ENCODE measurements around the gene FGFR3.

The FGFR3 gene

DNA sequence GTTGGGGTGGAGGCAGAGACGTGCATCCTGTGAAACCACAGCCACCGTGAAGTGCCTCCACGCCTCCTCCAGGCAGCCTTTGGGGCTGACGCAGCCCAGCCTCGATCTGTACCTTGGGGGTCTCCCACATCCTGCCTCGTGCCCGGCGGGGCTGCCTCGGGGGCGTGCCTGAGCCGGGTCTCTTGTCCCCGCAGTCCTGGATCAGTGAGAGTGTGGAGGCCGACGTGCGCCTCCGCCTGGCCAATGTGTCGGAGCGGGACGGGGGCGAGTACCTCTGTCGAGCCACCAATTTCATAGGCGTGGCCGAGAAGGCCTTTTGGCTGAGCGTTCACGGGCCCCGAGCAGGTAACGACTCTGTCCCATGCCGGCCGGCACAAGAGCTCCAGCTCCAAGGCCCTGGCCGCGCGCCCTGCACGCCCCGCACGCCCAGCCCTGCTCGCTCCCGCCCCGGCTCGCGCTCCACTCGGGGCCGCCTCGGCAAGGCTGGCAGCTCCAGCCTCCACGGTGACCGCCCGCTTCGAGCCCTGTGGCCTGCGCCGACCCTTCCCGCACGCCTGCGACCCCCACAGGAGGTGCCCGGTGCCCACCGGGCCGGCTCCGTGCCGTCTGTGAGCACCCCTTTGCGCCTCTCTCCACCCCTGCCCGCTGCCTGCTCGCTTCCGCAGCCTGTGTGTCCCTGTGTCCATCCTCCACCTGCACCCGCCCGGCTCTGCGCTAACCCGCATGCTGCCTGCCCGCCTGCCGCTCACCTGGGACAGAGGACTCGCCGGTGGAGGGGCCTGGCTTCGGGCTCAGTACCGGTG, 9.8 kb downstream of the FGFR3 start:
- TF ChIP-seq, protein P1, sequence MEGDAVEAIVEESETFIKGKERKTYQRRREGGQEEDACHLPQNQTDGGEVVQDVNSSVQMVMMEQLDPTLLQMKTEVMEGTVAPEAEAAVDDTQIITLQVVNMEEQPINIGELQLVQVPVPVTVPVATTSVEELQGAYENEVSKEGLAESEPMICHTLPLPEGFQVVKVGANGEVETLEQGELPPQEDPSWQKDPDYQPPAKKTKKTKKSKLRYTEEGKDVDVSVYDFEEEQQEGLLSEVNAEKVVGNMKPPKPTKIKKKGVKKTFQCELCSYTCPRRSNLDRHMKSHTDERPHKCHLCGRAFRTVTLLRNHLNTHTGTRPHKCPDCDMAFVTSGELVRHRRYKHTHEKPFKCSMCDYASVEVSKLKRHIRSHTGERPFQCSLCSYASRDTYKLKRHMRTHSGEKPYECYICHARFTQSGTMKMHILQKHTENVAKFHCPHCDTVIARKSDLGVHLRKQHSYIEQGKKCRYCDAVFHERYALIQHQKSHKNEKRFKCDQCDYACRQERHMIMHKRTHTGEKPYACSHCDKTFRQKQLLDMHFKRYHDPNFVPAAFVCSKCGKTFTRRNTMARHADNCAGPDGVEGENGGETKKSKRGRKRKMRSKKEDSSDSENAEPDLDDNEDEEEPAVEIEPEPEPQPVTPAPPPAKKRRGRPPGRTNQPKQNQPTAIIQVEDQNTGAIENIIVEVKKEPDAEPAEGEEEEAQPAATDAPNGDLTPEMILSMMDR (IDR thresholded peaks at IDR 0.05): no peak
- H3K27me3 ChIP-seq: peaks cover 0 to 27% of the 10 kb centered on the region in 2 donors
- intact Hi-C loops (cut with DNase I; ENCODE audit: low total_unique reads): no loop called here
- H3K27ac ChIP-seq: no peak overlapping the region
- DNase-seq: no peak
- no peak overlapping the region for H3K4me3 ChIP-seq
- H3K36me3 ChIP-seq: no peaks in the 10 kb centered on the region
- no peaks in the 10 kb centered on the region for H3K9me3 ChIP-seq
- no peaks in the 10 kb centered on the region for H3K4me1 ChIP-seq

DNA sequence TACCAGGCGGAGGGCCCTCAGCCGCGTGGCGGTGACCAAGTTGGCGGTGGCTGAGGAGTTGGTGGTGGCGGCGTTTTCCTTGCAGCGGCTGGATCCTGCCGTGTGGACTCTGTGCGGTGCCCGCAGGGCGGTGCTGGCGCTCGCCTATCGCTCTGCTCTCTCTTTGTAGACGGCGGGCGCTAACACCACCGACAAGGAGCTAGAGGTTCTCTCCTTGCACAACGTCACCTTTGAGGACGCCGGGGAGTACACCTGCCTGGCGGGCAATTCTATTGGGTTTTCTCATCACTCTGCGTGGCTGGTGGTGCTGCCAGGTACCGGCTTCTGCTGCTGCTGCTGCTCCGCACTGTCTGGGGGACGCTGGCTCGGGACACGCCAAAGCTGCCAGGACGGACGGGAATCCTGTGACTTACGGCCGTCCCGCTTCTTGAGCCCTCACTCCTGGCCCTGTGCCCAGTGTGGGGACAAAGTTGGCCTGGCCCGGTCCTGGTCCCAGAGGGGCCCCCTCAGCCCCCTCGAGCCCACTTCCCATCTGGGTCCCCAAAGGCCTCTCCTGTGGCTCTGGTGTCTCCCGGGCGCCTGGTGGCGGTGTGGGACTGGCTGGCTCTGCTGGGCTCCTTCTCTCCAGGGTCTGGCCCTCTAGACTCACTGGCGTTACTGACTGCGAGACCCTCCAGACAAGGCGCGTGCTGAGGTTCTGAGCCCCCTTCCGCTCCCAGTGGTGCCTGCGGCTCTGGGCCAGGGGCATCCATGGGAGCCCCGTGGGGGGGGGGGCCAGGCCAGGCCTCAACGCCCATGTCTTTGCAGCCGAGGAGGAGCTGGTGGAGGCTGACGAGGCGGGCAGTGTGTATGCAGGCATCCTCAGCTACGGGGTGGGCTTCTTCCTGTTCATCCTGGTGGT, 10.7 kb downstream of the FGFR3 start:
- Histone ChIP-seq H3K4me1 (no peaks in the 10 kb centered on the region), H3K4me3 (no peak overlapping the region), H3K27ac (no peak overlapping the region), H3K36me3 (no peaks in the 10 kb centered on the region), H3K9me3 (no peaks in the 10 kb centered on the region), H3K27me3 (peaks cover 0 to 18% of the 10 kb centered on the region in 2 donors)
- intact Hi-C loops (cut with DNase I; ENCODE audit: low total_unique reads): no loop called here
- DNase-seq: no peak
- TF ChIP-seq, protein P1 (IDR thresholded peaks at IDR 0.05): no peak

DNA sequence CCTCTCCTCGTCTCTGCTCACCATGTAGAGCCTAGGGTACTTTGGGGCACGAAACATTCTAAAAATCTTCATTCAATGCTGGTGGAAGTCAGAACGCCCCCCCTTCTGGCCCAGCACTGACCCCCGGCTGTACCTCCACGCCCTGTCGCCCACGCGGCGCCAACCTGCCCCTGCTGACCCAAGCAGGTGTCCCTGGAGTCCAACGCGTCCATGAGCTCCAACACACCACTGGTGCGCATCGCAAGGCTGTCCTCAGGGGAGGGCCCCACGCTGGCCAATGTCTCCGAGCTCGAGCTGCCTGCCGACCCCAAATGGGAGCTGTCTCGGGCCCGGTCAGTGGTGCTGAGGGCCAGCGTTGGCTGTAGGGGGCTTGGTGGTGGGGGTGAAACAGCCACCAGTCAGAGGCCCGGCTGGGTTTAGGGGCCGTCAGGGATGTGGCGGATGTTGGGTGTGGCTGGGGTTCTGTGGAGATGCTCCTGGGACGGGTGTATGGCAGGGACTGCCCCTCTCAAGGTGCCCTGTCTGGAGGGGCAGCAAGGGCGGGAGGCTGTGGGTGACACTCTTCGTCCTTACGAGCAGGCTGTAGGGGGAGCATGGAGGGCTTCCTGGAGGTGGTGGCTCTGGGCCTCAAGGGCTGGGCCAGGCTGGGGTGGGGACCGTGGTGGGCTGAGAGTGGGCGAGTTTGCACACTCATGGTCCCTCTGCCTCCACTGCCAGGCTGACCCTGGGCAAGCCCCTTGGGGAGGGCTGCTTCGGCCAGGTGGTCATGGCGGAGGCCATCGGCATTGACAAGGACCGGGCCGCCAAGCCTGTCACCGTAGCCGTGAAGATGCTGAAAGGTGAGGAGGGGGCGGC, 11.8 kb downstream of the FGFR3 start:
- H3K27me3 ChIP-seq: peaks cover 0 to 7% of the 10 kb centered on the region in 2 donors

DNA sequence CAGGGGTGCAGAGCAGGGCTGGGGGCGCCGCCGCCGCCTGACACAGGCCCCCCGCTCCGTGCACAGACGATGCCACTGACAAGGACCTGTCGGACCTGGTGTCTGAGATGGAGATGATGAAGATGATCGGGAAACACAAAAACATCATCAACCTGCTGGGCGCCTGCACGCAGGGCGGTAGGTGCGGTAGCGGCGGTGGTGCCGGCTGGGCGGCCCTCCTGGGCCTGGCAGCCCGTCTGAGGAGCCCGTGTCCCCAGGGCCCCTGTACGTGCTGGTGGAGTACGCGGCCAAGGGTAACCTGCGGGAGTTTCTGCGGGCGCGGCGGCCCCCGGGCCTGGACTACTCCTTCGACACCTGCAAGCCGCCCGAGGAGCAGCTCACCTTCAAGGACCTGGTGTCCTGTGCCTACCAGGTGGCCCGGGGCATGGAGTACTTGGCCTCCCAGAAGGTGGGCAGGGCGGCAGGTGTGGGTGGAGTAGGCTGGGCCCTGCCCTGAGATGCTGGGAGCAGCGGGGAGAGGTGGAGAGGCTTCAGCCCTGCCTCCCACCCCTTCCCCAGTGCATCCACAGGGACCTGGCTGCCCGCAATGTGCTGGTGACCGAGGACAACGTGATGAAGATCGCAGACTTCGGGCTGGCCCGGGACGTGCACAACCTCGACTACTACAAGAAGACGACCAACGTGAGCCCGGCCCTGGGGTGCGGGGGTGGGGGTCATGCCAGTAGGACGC, 12.6 kb downstream of the FGFR3 start:
- no peak for DNase-seq
- TF ChIP-seq, protein P1 (IDR thresholded peaks at IDR 0.05): no peak
- H3K27me3 ChIP-seq: no peaks in the 10 kb centered on the region
- no peaks in the 10 kb centered on the region for H3K36me3 ChIP-seq
- no peak overlapping the region for H3K27ac ChIP-seq
- H3K9me3 ChIP-seq: no peaks in the 10 kb centered on the region
- H3K4me3 ChIP-seq: no peak overlapping the region
- intact Hi-C loops (cut with DNase I; ENCODE audit: low total_unique reads): no loop called here
- no peaks in the 10 kb centered on the region for H3K4me1 ChIP-seq

More for the DNA sequence above, 11.8 kb downstream of the FGFR3 start:
- DNase-seq: no peak
- no peak overlapping the region for H3K4me3 ChIP-seq
- H3K9me3 ChIP-seq: no peaks in the 10 kb centered on the region
- no peaks in the 10 kb centered on the region for H3K36me3 ChIP-seq
- no peak overlapping the region for H3K27ac ChIP-seq
- no peaks in the 10 kb centered on the region for H3K4me1 ChIP-seq
- TF ChIP-seq, protein P1 (IDR thresholded peaks at IDR 0.05): no peak
- intact Hi-C loops (cut with DNase I; ENCODE audit: low total_unique reads): no loop called here

DNA sequence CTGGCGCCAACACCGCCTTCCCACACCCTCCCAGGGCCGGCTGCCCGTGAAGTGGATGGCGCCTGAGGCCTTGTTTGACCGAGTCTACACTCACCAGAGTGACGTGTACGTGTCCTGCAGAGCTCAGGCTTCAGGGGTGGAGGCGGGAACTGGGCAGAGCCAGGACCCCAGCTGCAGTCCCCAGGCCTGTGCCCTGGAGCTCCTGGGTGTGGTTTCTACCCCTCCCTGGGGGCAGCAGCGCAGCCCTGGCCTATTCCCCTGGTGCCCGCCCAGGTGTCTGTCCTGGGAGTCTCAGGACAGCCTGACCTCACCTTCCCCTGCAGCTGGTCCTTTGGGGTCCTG, 13.1 kb downstream of the FGFR3 start:
- no peaks in the 10 kb centered on the region for H3K4me1 ChIP-seq
- no peaks in the 10 kb centered on the region for H3K9me3 ChIP-seq
- H3K27me3 ChIP-seq: no peaks in the 10 kb centered on the region
- no peak overlapping the region for H3K4me3 ChIP-seq
- intact Hi-C loops (cut with DNase I; ENCODE audit: low total_unique reads): no loop called here
- TF ChIP-seq, protein P1 (IDR thresholded peaks at IDR 0.05): no peak
- no peaks in the 10 kb centered on the region for H3K36me3 ChIP-seq
- no peak overlapping the region for H3K27ac ChIP-seq
- no peak for DNase-seq

All from tibial artery (tissue), 4 donors.